ENCODE data around the gene DISP1.

The DISP1 gene

DNA sequence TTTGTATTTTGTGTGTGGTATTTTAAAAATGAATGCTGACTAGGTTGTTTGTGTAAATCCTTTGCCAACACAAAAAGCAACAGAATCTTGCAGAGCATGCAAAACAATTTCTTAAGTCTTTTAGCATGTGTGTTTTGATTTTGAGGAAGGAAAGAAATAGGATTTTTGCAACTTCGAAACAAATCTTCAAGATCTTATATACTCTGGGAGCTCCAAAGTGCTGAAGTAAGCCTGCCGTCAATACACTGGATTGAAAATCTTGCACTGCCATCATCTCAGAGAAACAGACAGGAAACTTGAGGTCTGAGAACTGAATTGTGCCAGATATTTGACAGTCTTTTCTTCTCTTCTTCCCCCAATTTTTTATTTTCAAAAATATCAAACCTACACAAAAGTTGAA lies 29.3 kb upstream of the DISP1 start:
- DNase-seq (ENCODE audit: extremely low spot score), result no peak
- CTCF ChIA-PET, result no interaction called here
- TF ChIP-seq, protein P1, sequence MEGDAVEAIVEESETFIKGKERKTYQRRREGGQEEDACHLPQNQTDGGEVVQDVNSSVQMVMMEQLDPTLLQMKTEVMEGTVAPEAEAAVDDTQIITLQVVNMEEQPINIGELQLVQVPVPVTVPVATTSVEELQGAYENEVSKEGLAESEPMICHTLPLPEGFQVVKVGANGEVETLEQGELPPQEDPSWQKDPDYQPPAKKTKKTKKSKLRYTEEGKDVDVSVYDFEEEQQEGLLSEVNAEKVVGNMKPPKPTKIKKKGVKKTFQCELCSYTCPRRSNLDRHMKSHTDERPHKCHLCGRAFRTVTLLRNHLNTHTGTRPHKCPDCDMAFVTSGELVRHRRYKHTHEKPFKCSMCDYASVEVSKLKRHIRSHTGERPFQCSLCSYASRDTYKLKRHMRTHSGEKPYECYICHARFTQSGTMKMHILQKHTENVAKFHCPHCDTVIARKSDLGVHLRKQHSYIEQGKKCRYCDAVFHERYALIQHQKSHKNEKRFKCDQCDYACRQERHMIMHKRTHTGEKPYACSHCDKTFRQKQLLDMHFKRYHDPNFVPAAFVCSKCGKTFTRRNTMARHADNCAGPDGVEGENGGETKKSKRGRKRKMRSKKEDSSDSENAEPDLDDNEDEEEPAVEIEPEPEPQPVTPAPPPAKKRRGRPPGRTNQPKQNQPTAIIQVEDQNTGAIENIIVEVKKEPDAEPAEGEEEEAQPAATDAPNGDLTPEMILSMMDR (IDR thresholded peaks at IDR 0.05; ENCODE audit: control extremely low read depth, extremely low read depth, low read depth, missing control alignments), result no peak
- POLR2A ChIA-PET, result interaction anchor here (0.5 kb wide), 1 partner anchor 293 kb away, joined by 4 read pairs; no protein-coding TSS in a partner anchor

DNA sequence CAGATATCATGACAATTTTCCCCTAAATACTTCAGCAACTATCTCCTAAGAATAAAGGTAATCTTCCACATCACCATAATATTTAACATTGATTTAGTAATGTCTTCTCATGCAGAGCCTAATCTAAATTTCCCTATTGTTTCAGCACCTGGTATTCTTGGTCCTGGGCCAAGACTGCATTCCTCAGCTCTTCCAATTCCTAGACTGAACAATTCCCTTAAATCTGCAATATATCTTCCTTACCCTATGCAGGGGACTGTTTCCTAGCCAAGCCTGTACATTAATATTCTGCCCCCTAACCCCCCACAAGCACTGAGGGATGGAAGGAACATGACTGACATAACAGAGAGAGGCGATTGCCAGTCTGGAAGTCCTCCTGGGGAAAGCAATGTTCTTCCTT lies 28.7 kb upstream of the DISP1 start:
- POLR2A ChIA-PET, result interaction anchor here (0.5 kb wide), 1 partner anchor 293 kb away, joined by 4 read pairs; no protein-coding TSS in a partner anchor
- TF ChIP-seq, protein P1 (IDR thresholded peaks at IDR 0.05; ENCODE audit: control extremely low read depth, extremely low read depth, low read depth, missing control alignments), result no peak
- no peak for DNase-seq (ENCODE audit: extremely low spot score)
- CTCF ChIA-PET, result no interaction called here

DNA sequence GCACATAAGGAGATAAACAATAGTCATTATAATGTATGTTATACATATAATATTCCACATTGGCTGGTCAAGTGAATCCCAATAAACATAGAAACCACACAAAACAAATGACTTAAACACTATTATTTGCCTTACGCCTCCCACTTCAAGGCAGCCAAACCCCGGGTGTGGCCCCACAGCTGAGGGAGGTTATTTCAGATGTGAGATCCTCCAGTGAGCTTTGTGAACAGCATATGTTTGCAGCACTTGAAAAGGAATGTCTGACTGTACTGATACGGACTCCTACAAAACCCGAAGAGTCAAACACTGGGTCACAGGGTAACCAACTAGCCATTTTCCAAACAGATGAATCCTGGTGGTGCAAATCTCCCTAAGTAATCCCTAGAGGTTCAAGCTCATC lies 27.1 kb upstream of the DISP1 start:
- ChIA-PET CTCF (no interaction called here), POLR2A (no interaction called here)
- DNase-seq (ENCODE audit: extremely low spot score), result no peak
- TF ChIP-seq, protein P1 (IDR thresholded peaks at IDR 0.05; ENCODE audit: control extremely low read depth, extremely low read depth, low read depth, missing control alignments), result no peak

GRCh38 chr1:222788402-222789156 lies 26.3 kb upstream of the DISP1 start:
- DNase-seq (ENCODE audit: extremely low spot score), result no peak
- ChIA-PET CTCF (no interaction called here), POLR2A (no interaction called here)
- TF ChIP-seq, protein P1 (IDR thresholded peaks at IDR 0.05; ENCODE audit: control extremely low read depth, extremely low read depth, low read depth, missing control alignments), result no peak

GRCh38 chr1:222790115-222790514 lies 24.7 kb upstream of the DISP1 start:
- POLR2A ChIA-PET, result no interaction called here
- DNase-seq (ENCODE audit: extremely low spot score), result no peak
- CTCF ChIA-PET, result no interaction called here
- TF ChIP-seq, protein P1 (IDR thresholded peaks at IDR 0.05; ENCODE audit: control extremely low read depth, extremely low read depth, low read depth, missing control alignments), result no peak

- no peak for DNase-seq (ENCODE audit: extremely low spot score)
- ChIA-PET POLR2A (no interaction called here), CTCF (interaction anchor here (1.6 kb wide), 1 partner anchor 14 kb away, joined by 5 read pairs; no protein-coding TSS in a partner anchor)
- TF ChIP-seq, protein P1 (IDR thresholded peaks at IDR 0.05; ENCODE audit: control extremely low read depth, extremely low read depth, low read depth, missing control alignments), result no peak
Measured at GRCh38 chr1:222790520-222790919, 24.3 kb upstream of the DISP1 start.
